Neural cell (in vitro differentiated cells): ENCODE data around the gene CERS5. TPM values are rescaled to one million over a fixed set of nuclear protein-coding genes. Genes with fewer than 3 reads are reported as not detected.

ENCODE experiments used
- H2AFZ ChIP-seq: fragments of 200-600, 300-800 bp; sonication (generic), shearing (Covaris generic); 2 replicates; pipeline ENCODE4 v1.6.0; 2014; ENCODE audit warnings: low read depth, mild to moderate bottlenecking, antibody characterized with exemption, low read length, moderate library complexity
- H3F3A ChIP-seq: fragments of 200-600 bp; shearing (Covaris generic); 2 replicates; pipeline ENCODE4 v1.6.1; 2016; ENCODE audit warnings: mild to moderate bottlenecking, moderate library complexity, mixed read lengths, antibody characterized with exemption, low read length; ENCODE audit not compliant: insufficient read depth, poor library complexity, severe bottlenecking
- H3K27ac ChIP-seq: fragments of 200-600, 300-800 bp; sonication (generic), shearing (Covaris generic); 2 replicates; pipeline ENCODE4 v1.5.1; 2014; ENCODE audit warnings: mild to moderate bottlenecking, low read length, moderate library complexity
- H3K27me3 ChIP-seq: fragments of 300-800, 200-600 bp; sonication (generic), shearing (Covaris generic); 2 replicates; pipeline ENCODE4 v1.6.0; 2014; ENCODE audit warnings: mild to moderate bottlenecking, low read depth, low read length, moderate library complexity; ENCODE audit not compliant: insufficient read depth
- H3K36me3 ChIP-seq: fragments of 300-800, 200-600 bp; sonication (generic), shearing (Covaris generic); 2 replicates; pipeline ENCODE4 v1.5.1; 2014; ENCODE audit warnings: mild to moderate bottlenecking, antibody characterized with exemption, low read length, moderate library complexity; ENCODE audit not compliant: insufficient read depth
- H3K4me2 ChIP-seq: fragments of 300-800, 200-600 bp; sonication (generic), shearing (Covaris generic); 2 replicates; pipeline ENCODE4 v1.6.0; 2014; ENCODE audit warnings: mild to moderate bottlenecking, low read length
- H3K4me3 ChIP-seq: fragments of 300-800, 200-600 bp; sonication (generic), shearing (Covaris generic); 2 replicates; pipeline ENCODE4 v1.5.1; 2014; ENCODE audit warnings: mild to moderate bottlenecking, low read length, moderate library complexity
- H3K79me2 ChIP-seq: fragments of 200-600 bp; shearing (Covaris generic); replicated peaks from 2 replicates; pipeline ENCODE4 v1.6.0; 2014; ENCODE audit warnings: mild to moderate bottlenecking, low read length, moderate library complexity; ENCODE audit not compliant: insufficient read depth
- H3K9ac ChIP-seq: fragments of 300-800, 200-600 bp; sonication (generic), shearing (Covaris generic); 2 replicates; pipeline ENCODE4 v1.6.1; 2016; ENCODE audit warnings: mild to moderate bottlenecking, low read length, mixed read lengths
- H3K9me2 ChIP-seq: fragments of 200-600 bp; shearing (Covaris generic); 2 replicates; pipeline ENCODE4 v1.6.1; 2016; ENCODE audit warnings: mild to moderate bottlenecking, low read length, mixed read lengths; ENCODE audit not compliant: insufficient read depth
- H3K9me3 ChIP-seq: fragments of 200-600, 300-800 bp; sonication (generic), shearing (Covaris generic); 2 replicates; pipeline ENCODE4 v1.6.1; 2016; ENCODE audit warnings: mild to moderate bottlenecking, mixed run types, low read length, moderate library complexity, mixed read lengths
- H4K20me1 ChIP-seq: fragments of 200-600 bp; shearing (Covaris generic); 2 replicates; pipeline ENCODE4 v1.6.1; 2016; ENCODE audit warnings: mild to moderate bottlenecking, mixed run types; ENCODE audit not compliant: insufficient read depth
- CTCF ChIP-seq: fragments of 450-650 bp; IDR thresholded peaks from 2 replicates; pipeline ENCODE4 v1.5.1; 2014; ENCODE audit warnings: antibody characterized with exemption, mild to moderate bottlenecking, moderate library complexity; ENCODE audit not compliant: poor library complexity, severe bottlenecking
- EP300 ChIP-seq: fragments of 450-650 bp; conservative IDR thresholded peaks from 2 replicates; pipeline ENCODE4 v1.6.1; 2014; ENCODE audit warnings: antibody characterized with exemption, mild to moderate bottlenecking, moderate library complexity; ENCODE audit not compliant: poor library complexity, severe bottlenecking
- EZH2 ChIP-seq: fragments of 200-600, 300-800 bp; shearing (Covaris generic), sonication (generic); IDR thresholded peaks from 2 replicates; pipeline ENCODE4 v1.6.1; 2014; ENCODE audit warnings: antibody characterized with exemption, low read length, borderline replicate concordance, mild to moderate bottlenecking; ENCODE audit not compliant: insufficient read depth, poor library complexity, severe bottlenecking
- MXI1 ChIP-seq: fragments of 450-650 bp; conservative IDR thresholded peaks from 2 replicates; pipeline ENCODE4 v1.6.1; 2014; ENCODE audit warnings: antibody characterized with exemption, mild to moderate bottlenecking; ENCODE audit not compliant: poor library complexity, severe bottlenecking
- POLR2AphosphoS5 ChIP-seq: IDR thresholded peaks from 2 replicates; pipeline ENCODE4 v1.6.1; 2012
- RAD21 ChIP-seq: fragments of 450-650 bp; conservative IDR thresholded peaks from 2 replicates; pipeline ENCODE4 v1.6.1; 2014; ENCODE audit warnings: antibody characterized with exemption, mild to moderate bottlenecking, moderate library complexity
- REST ChIP-seq: IDR thresholded peaks from 2 replicates; pipeline ENCODE4 v1.6.1; 2012; ENCODE audit warnings: borderline replicate concordance
- SMC3 ChIP-seq: fragments of 450-650 bp; conservative IDR thresholded peaks from 2 replicates; pipeline ENCODE4 v1.6.1; 2014; ENCODE audit warnings: antibody characterized with exemption, mild to moderate bottlenecking, moderate library complexity; ENCODE audit not compliant: poor library complexity
- TAF1 ChIP-seq: IDR thresholded peaks from 2 replicates; pipeline ENCODE4 v1.6.1; 2012; ENCODE audit warnings: low read depth
- polyA plus RNA-seq: library from polyadenylated mRNA; depleted of rRNA; stranded (reverse); fragments of >200 nt; gene quantifications from 2 replicates; pipeline ENCODE4 v1.2.3, GENCODE V29; 2014

CERS5 gene
- polyA plus RNA-seq, 1 donor from 2014 or later, result 470 TPM

- no peak overlapping the region for H2AFZ ChIP-seq
- H3K79me2 ChIP-seq, result no peaks in the 10 kb centered on the region
- no peak overlapping the region for H3K4me2 ChIP-seq
- no peaks in the 10 kb centered on the region for H3K27me3 ChIP-seq
- H3F3A ChIP-seq, result no peaks in the 10 kb centered on the region
- H3K9me2 ChIP-seq, result no peaks in the 10 kb centered on the region
- TF ChIP-seq REST (no peak), MXI1 (no peak), RAD21 (no peak), EP300 (no peak), CTCF (no peak), POLR2AphosphoS5 (no peak), TAF1 (no peak), SMC3 (no peak), EZH2 (no peak)
- H4K20me1 ChIP-seq, result no peaks in the 10 kb centered on the region
- no peaks in the 10 kb centered on the region for H3K9me3 ChIP-seq
- no peaks in the 10 kb centered on the region for H3K36me3 ChIP-seq
- no peak overlapping the region for H3K4me3 ChIP-seq
- H3K27ac ChIP-seq, result no peak overlapping the region
- H3K9ac ChIP-seq, result no peak overlapping the region
These were observed 28.7 kb upstream of the CERS5 start for GRCh38 chr12:50195832-50196231.

- no peaks in the 10 kb centered on the region for H4K20me1 ChIP-seq
- no peak overlapping the region for H3K9ac ChIP-seq
- H3K4me2 ChIP-seq, result no peak overlapping the region
- no peaks in the 10 kb centered on the region for H3K9me2 ChIP-seq
- no peaks in the 10 kb centered on the region for H3F3A ChIP-seq
- no peaks in the 10 kb centered on the region for H3K36me3 ChIP-seq
- no peaks in the 10 kb centered on the region for H3K27me3 ChIP-seq
- no peaks in the 10 kb centered on the region for H3K79me2 ChIP-seq
- no peak overlapping the region for H3K27ac ChIP-seq
- H3K4me3 ChIP-seq, result no peak overlapping the region
- H3K9me3 ChIP-seq, result no peaks in the 10 kb centered on the region
- no peak overlapping the region for H2AFZ ChIP-seq
- no peak for TF ChIP-seq EZH2
- TF ChIP-seq TAF1, result no peak
- TF ChIP-seq MXI1, result no peak
- TF ChIP-seq SMC3, result no peak
- TF ChIP-seq RAD21, result no peak
- TF ChIP-seq POLR2AphosphoS5, result no peak
- TF ChIP-seq EP300, result no peak
- TF ChIP-seq CTCF, result no peak
- no peak for TF ChIP-seq REST
These were observed 25.7 kb upstream of the CERS5 start for GRCh38 chr12:50192908-50193307.
